A549 (cell line): ENCODE results near the gene CRYZ.

Experiments
- HDAC2 ChIP-seq: fragments of 200-600 bp; sonication (generic); IDR thresholded peaks from 2 replicates; pipeline ENCODE4 v1.6.1; 2016
- HOXA7 ChIP-seq: fragments of 250-450 bp; sonication (Bioruptor Pico); IDR thresholded peaks from 2 replicates; pipeline ENCODE4 v1.5.0; 2020; ENCODE audit warnings: mild to moderate bottlenecking, moderate library complexity
- POLR2A ChIP-seq: IDR thresholded peaks from 2 replicates; pipeline ENCODE4 v1.6.1; 2012; ENCODE audit warnings: mild to moderate bottlenecking, low read length
- RAD21 ChIP-seq, 2 experiments: fragments of >200 bp in 1 of 2; sonication (Bioruptor Twin) in 1 of 2; formaldehyde crosslinking in 1 of 2; IDR thresholded peaks in 1 of 2; conservative IDR thresholded peaks in 1 of 2; 2 replicates in 1 of 2; 3 replicates in 1 of 2; pipeline ENCODE4 v1.6.1; 2012 to 2018; ENCODE audit warnings: inconsistent platforms in 1 of 2
- RCOR1 ChIP-seq: fragments of 150-350 bp; IDR thresholded peaks from 2 replicates; pipeline ENCODE4 v1.6.1; 2014; ENCODE audit warnings: antibody characterized with exemption, low read length, low read depth
- RFX5 ChIP-seq: fragments of 450-650 bp; IDR thresholded peaks from 2 replicates; pipeline ENCODE4 v1.7.1; 2014; ENCODE audit warnings: antibody characterized with exemption, mild to moderate bottlenecking, moderate library complexity
- TF ChIP-seq, protein P1 (sequence below): fragments of >200 bp; sonication (Bioruptor Twin); formaldehyde crosslinking; IDR thresholded peaks from 3 replicates; pipeline ENCODE4 v1.5.1; 2016
- TF ChIP-seq, protein P2 (sequence below): IDR thresholded peaks from 2 replicates; pipeline ENCODE4 v1.6.1; 2012
- TF ChIP-seq, protein P3 (sequence below): IDR thresholded peaks from 2 replicates; pipeline ENCODE4 v1.6.1; 2012

GRCh38 chr1:74767490-74767889, 34.6 kb upstream of the CRYZ start:
- TF ChIP-seq, protein P1, sequence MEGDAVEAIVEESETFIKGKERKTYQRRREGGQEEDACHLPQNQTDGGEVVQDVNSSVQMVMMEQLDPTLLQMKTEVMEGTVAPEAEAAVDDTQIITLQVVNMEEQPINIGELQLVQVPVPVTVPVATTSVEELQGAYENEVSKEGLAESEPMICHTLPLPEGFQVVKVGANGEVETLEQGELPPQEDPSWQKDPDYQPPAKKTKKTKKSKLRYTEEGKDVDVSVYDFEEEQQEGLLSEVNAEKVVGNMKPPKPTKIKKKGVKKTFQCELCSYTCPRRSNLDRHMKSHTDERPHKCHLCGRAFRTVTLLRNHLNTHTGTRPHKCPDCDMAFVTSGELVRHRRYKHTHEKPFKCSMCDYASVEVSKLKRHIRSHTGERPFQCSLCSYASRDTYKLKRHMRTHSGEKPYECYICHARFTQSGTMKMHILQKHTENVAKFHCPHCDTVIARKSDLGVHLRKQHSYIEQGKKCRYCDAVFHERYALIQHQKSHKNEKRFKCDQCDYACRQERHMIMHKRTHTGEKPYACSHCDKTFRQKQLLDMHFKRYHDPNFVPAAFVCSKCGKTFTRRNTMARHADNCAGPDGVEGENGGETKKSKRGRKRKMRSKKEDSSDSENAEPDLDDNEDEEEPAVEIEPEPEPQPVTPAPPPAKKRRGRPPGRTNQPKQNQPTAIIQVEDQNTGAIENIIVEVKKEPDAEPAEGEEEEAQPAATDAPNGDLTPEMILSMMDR, result no peak
- TF ChIP-seq HOXA7 (no peak), POLR2A (no peak), RCOR1 (no peak), HDAC2 (no peak), RFX5 (no peak), RAD21 (conservative IDR thresholded peaks at IDR 0.05 in 1 of 2, IDR thresholded peaks at IDR 0.05 in 1 of 2) (no peak)
- TF ChIP-seq, protein P2, sequence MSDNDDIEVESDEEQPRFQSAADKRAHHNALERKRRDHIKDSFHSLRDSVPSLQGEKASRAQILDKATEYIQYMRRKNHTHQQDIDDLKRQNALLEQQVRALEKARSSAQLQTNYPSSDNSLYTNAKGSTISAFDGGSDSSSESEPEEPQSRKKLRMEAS, result no peak
- TF ChIP-seq, protein P3, sequence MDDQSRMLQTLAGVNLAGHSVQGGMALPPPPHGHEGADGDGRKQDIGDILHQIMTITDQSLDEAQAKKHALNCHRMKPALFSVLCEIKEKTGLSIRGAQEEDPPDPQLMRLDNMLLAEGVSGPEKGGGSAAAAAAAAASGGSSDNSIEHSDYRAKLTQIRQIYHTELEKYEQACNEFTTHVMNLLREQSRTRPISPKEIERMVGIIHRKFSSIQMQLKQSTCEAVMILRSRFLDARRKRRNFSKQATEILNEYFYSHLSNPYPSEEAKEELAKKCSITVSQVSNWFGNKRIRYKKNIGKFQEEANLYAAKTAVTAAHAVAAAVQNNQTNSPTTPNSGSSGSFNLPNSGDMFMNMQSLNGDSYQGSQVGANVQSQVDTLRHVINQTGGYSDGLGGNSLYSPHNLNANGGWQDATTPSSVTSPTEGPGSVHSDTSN, result no peak
